B cell (primary cell): Measurements from ENCODE around the gene RPL28. TPM values are rescaled to one million over a fixed set of nuclear protein-coding genes. Genes with fewer than 3 reads are reported as not detected.

Experiments
- ATAC-seq: fragments of 200-7000 bp; cut with Tn5 transposase; one replicate; pipeline ENCODE4 v1.10.0; 2021; ENCODE audit warnings: low read depth, mild to moderate bottlenecking, moderate number of reproducible peaks, moderate library complexity
- CTCF ChIA-PET: fragments of 350-600 bp; sonication (Branson Sonifier 250); formaldehyde crosslinking; loops from one replicate; lab custom pipeline; 2021; ENCODE audit warnings: antibody characterized with exemption, inconsistent platforms; lab: Charles Lee
- POLR2A ChIA-PET: fragments of 350-600 bp; sonication (Branson Sonifier 250); formaldehyde crosslinking; loops from one replicate; lab custom pipeline; 2021; ENCODE audit warnings: antibody characterized with exemption; lab: Charles Lee
- DNase-seq: peaks from one replicate; pipeline ENCODE4 v3.0.0; 2013
- H2AFZ ChIP-seq: 2 replicates; pipeline ENCODE4 v1.6.1; 2012; ENCODE audit warnings: mild to moderate bottlenecking, low read depth, low read length; ENCODE audit not compliant: insufficient read depth, poor library complexity, severe bottlenecking
- H3K27ac ChIP-seq, 2 donors: 1 replicate in 1 of 2; 2 replicates in 1 of 2; pipeline ENCODE4 v1.5.1; 2012 to 2013; ENCODE audit warnings: low read length in 2 of 2, mild to moderate bottlenecking in 2 of 2, moderate library complexity in 1 of 2
- H3K27me3 ChIP-seq, 4 experiments: fragments of 200-600 bp in 1 of 4; sonication (generic) in 1 of 4; replicated peaks in 1 of 4; 1 replicate in 2 of 4; 2 replicates in 2 of 4; pipeline versions ENCODE4 v1.6.1 to v1.7.0; 2013 to 2016; ENCODE audit warnings: low read length in 3 of 4, mild to moderate bottlenecking in 2 of 4, mixed read lengths in 1 of 4, moderate library complexity in 1 of 4; ENCODE audit not compliant: insufficient read depth in 4 of 4, control insufficient read depth in 3 of 4; ENCODE audit errors: control extremely low read depth in 1 of 4
- H3K36me3 ChIP-seq, 2 experiments: replicated peaks in 1 of 2; 1 replicate in 1 of 2; 2 replicates in 1 of 2; pipeline versions ENCODE4 v1.6.1 to v1.7.1; 2013; ENCODE audit warnings: low read length in 1 of 2; ENCODE audit not compliant: insufficient read depth in 2 of 2, control insufficient read depth in 1 of 2; ENCODE audit errors: control extremely low read depth in 1 of 2, extremely low read depth in 1 of 2
- H3K4me1 ChIP-seq, 2 donors: fragments of 200-600 bp in 1 of 2; sonication (generic) in 1 of 2; 1 replicate in 1 of 2; 2 replicates in 1 of 2; pipeline versions ENCODE4 v1.5.1 to v1.6.1; 2013 to 2017; ENCODE audit warnings: low read length in 2 of 2; ENCODE audit not compliant: control insufficient read depth in 2 of 2, insufficient read depth in 2 of 2
- H3K4me2 ChIP-seq: replicated peaks from 2 replicates; pipeline ENCODE3; 2012; ENCODE audit warnings: mild to moderate bottlenecking, low read depth, low read length; ENCODE audit not compliant: poor library complexity, severe bottlenecking
- H3K4me3 ChIP-seq, 5 experiments: fragments of 200-600 bp in 1 of 5; sonication (generic) in 1 of 5; 1 replicate in 3 of 5; 2 replicates in 2 of 5; pipeline versions ENCODE4 v1.5.1 to v1.7.0; 2011 to 2016; ENCODE audit warnings: low read length in 4 of 5, mild to moderate bottlenecking in 4 of 5, low read depth in 2 of 5, control low read depth in 1 of 5, moderate library complexity in 1 of 5; ENCODE audit not compliant: insufficient read depth in 1 of 5; ENCODE audit errors: control extremely low read depth in 1 of 5, extremely low read depth in 1 of 5
- H3K79me2 ChIP-seq: fragments of 200-600 bp; sonication (generic); one replicate; pipeline ENCODE4 v1.6.0; 2016; ENCODE audit warnings: low read length; ENCODE audit not compliant: control insufficient read depth, insufficient read depth
- H3K9ac ChIP-seq: fragments of 200-600 bp; sonication (generic); 2 replicates; pipeline ENCODE4 v1.6.1; 2017; ENCODE audit warnings: mild to moderate bottlenecking, low read length, moderate library complexity
- H3K9me3 ChIP-seq, 3 donors: one replicate each; pipeline versions ENCODE4 v1.6.1 to v1.7.1; 2013; ENCODE audit warnings: low read length in 2 of 3; ENCODE audit not compliant: control insufficient read depth in 2 of 3, insufficient read depth in 1 of 3; ENCODE audit errors: control extremely low read depth in 1 of 3
- H4K20me1 ChIP-seq: 2 replicates; pipeline ENCODE4 v1.6.0; 2012; ENCODE audit warnings: mild to moderate bottlenecking, low read length; ENCODE audit not compliant: insufficient read depth, control insufficient read depth, poor library complexity, severe bottlenecking
- H3K27ac Mint-ChIP-seq: one replicate; pipeline ENCODE4 v1.8.0; 2021; ENCODE audit warnings: mixed read lengths
- H3K27me3 Mint-ChIP-seq: one replicate; pipeline ENCODE4 v1.8.0; 2021; ENCODE audit warnings: mixed read lengths
- H3K4me1 Mint-ChIP-seq: one replicate; pipeline ENCODE4 v1.8.0; 2021; ENCODE audit warnings: mixed read lengths
- H3K4me3 Mint-ChIP-seq: one replicate; pipeline ENCODE4 v1.8.0; 2021; ENCODE audit warnings: mixed read lengths
- H3K9me3 Mint-ChIP-seq: one replicate; pipeline ENCODE4 v1.8.0; 2022; ENCODE audit warnings: mixed read lengths; ENCODE audit not compliant: insufficient read depth
- EZH2 ChIP-seq: IDR thresholded peaks from 2 replicates; pipeline ENCODE4 v1.6.1; 2012; ENCODE audit warnings: borderline replicate concordance, low read depth, mild to moderate bottlenecking, moderate library complexity, low read length; ENCODE audit not compliant: insufficient read depth, poor library complexity, severe bottlenecking
- WGBS: methylation state at CpG from one replicate; pipeline ENCODE4 v1.1.5; 2013; ENCODE audit warnings: missing lambda C conversion rate; ENCODE audit not compliant: insufficient coverage; 5-methylcytosine and 5-hydroxymethylcytosine counted together
- intact Hi-C: fragments of 100-400 bp; cut with micrococcal nuclease; formaldehyde crosslinking; loops from one replicate; pipeline ENCODE4 v1.10.0; 2022
- polyA plus RNA-seq: library from polyadenylated mRNA; depleted of rRNA; stranded (reverse); fragments of >200 nt; gene quantifications from 2 replicates; pipeline ENCODE4 v1.2.3, GENCODE V29; 2012
- total RNA-seq, 2 donors: library from RNA; stranded (reverse); fragments of 120-200 nt in 1 of 2; gene quantifications; 1 replicate in 1 of 2; 2 replicates in 1 of 2; pipeline versions ENCODE4 v1.2.3 to v1.2.4, GENCODE V29; 2013 to 2022
- TF ChIP-seq, protein P1 (sequence below): fragments of 200-600 bp; IDR thresholded peaks from one replicate; pipeline ENCODE4 v1.8.0; 2022; ENCODE audit warnings: antibody characterized with exemption, mild to moderate bottlenecking

The RPL28 gene
- total and polyA plus RNA-seq, 2 donors (not counting 1 experiment from before 2014, with no cell fraction given): 2,578 to 4,661 TPM

DNA sequence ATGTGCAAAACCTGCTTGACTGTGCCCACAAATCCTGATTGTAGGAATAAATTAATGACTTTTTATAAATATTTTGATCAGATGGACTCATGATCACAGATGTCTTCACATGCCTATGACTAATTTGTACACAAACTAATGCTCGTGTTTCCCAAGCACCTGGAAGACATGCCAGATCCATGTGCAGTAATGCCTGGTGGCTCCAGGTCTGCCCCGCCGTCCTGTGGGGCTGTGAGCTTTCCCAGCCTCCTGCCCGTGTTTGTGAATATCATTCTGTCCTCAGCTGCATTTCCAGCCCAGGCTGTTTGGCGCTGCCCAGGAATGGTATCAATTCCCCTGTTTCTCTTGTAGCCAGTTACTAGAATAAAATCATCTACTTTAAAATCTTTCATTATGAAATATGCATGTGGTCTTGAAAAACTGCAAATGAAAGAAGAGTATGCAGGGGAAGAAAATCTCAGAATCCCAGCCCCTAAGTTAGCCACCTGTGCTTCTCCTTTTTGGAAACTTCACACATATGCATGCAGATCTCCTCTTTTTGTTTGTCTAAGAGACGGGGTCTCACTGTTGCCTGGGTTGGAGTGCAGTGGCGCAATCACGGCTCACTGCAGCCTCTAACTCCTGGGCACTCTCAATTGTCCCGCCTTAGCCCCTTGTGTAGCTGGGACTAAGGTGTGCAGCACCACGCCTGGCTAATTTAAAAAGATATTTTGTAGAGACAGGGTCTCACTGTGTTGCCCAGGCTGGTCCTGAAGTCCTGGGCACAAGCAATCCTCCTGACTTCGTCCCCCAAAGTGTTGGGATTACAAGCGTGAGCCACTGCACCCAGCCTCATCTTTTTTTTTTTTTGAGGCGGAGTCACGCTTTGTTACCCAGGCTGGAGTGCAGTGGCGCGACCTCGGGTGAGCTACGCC, 6.2 kb downstream of the RPL28 start:
- peaks cover 53% of the 10 kb centered on the region for H4K20me1 ChIP-seq
- H3K4me3 ChIP-seq: no peak overlapping the region
- H3K4me2 ChIP-seq: no peak overlapping the region
- H3K79me2 ChIP-seq: peaks cover 23% of the 10 kb centered on the region
- ChIA-PET CTCF (interaction anchor here (1.1 kb wide), 1 partner anchor 8 kb away, joined by 3 read pairs; the partner anchor contains the start of gene TMEM238), POLR2A (interaction anchor here (0.7 kb wide), 1 partner anchor 100 kb away, joined by 3 read pairs; no protein-coding TSS in a partner anchor)
- intact Hi-C loops: no loop called here
- no peak overlapping the region for H3K9ac ChIP-seq
- no peak overlapping the region for H3K27ac ChIP-seq
- Mint-ChIP-seq H3K9me3 (no peaks in the 10 kb centered on the region), H3K4me3 (no peak overlapping the region), H3K4me1 (peaks cover 34% of the 10 kb centered on the region), H3K27me3 (no peaks in the 10 kb centered on the region), H3K27ac (no peak overlapping the region)
- DNase-seq: no peak
- H2AFZ ChIP-seq: no peak overlapping the region
- peaks cover 3 to 45% of the 10 kb centered on the region in 2 experiments for H3K36me3 ChIP-seq
- TF ChIP-seq, protein P1, sequence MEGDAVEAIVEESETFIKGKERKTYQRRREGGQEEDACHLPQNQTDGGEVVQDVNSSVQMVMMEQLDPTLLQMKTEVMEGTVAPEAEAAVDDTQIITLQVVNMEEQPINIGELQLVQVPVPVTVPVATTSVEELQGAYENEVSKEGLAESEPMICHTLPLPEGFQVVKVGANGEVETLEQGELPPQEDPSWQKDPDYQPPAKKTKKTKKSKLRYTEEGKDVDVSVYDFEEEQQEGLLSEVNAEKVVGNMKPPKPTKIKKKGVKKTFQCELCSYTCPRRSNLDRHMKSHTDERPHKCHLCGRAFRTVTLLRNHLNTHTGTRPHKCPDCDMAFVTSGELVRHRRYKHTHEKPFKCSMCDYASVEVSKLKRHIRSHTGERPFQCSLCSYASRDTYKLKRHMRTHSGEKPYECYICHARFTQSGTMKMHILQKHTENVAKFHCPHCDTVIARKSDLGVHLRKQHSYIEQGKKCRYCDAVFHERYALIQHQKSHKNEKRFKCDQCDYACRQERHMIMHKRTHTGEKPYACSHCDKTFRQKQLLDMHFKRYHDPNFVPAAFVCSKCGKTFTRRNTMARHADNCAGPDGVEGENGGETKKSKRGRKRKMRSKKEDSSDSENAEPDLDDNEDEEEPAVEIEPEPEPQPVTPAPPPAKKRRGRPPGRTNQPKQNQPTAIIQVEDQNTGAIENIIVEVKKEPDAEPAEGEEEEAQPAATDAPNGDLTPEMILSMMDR: no peak
- no peak for TF ChIP-seq EZH2
- no peak for ATAC-seq
- no peaks in the 10 kb centered on the region for H3K9me3 ChIP-seq
- 86% methylated on average over 16 of the region's 18 CpGs for WGBS
- H3K27me3 ChIP-seq: no peaks in the 10 kb centered on the region
- H3K4me1 ChIP-seq: peaks cover 20 to 26% of the 10 kb centered on the region in 2 donors
